GM21381 (cell line): ENCODE results near the gene SMAD7.

Source experiments
- ATAC-seq: cut with Tn5 transposase; IDR thresholded peaks from one replicate; pipeline ENCODE4 v1.9.1; 2021; ENCODE audit warnings: mild to moderate bottlenecking, moderate library complexity; ENCODE audit not compliant: unreplicated experiment

SMAD7 gene

GRCh38 chr18:48961547-48961946, 10.8 kb upstream of the SMAD7 start:
- ATAC-seq, result no peak

GRCh38 chr18:48959921-48960920, 9.5 kb upstream of the SMAD7 start:
- no peak for ATAC-seq

GRCh38 chr18:48959551-48959920, 8.8 kb upstream of the SMAD7 start:
- no peak for ATAC-seq

DNA sequence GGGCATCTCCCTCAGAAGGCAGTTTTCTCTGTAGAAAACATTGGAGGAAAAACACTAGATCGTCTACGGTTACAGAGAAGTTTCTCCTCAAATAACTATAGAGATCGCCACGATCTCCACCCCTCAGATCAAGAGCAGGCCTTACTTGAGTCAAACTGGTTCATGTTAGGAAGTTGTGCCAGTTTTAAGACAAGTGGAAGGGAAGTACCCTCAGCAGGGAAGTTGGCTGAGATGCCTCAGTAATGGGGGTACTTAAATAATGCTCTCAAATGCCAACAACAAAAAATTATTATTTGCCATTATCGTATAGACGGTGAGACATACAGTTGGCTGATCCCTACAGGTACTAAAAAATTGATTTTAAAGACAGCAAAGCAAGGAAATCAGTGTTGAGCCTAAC, 8.2 kb upstream of the SMAD7 start:
- ATAC-seq, result no peak

DNA sequence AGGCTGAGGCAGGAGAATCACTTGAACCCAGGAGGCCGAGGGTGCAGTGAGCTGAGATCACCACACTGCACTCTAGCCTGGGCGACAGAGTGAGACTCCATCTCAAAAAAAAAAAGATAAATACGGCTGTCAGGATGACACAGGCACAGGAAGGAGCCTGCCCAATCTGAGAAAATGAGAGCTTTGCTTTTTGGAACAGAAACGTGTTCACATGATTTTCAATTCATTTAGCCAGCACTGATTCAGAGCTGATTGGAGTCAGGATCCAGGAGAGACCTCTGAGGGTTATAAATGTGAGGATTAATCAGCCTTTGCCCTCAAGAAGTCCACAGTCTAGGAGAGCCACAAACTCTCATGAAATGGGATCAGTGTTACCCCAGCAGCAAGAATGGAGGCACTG, 6.9 kb upstream of the SMAD7 start:
- ATAC-seq, result no peak

- no peak for ATAC-seq
Observed at GRCh38 chr18:48957136-48957535, 6.4 kb upstream of the SMAD7 start.

DNA sequence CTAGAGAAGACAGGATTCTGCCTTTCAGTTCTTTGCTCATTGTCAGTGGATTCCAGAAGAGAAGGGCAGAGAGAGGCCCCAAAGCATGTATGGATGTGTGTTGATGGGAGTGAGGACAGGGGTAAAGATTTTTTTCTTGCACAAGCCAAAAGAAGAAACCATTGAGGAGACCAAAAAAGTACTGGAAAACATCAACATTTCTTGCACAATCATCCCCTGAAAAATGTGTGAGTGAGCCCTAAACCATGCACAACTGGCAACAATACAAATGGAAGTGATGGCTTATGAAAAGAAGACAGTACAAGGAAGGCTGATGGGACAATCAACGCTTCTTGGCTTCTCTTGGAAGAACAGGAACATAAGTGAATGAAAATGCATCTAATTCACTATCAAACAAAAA, 5.6 kb upstream of the SMAD7 start:
- ATAC-seq, result no peak

GRCh38 chr18:48955830-48956261, 5.1 kb upstream of the SMAD7 start:
- no peak for ATAC-seq

DNA sequence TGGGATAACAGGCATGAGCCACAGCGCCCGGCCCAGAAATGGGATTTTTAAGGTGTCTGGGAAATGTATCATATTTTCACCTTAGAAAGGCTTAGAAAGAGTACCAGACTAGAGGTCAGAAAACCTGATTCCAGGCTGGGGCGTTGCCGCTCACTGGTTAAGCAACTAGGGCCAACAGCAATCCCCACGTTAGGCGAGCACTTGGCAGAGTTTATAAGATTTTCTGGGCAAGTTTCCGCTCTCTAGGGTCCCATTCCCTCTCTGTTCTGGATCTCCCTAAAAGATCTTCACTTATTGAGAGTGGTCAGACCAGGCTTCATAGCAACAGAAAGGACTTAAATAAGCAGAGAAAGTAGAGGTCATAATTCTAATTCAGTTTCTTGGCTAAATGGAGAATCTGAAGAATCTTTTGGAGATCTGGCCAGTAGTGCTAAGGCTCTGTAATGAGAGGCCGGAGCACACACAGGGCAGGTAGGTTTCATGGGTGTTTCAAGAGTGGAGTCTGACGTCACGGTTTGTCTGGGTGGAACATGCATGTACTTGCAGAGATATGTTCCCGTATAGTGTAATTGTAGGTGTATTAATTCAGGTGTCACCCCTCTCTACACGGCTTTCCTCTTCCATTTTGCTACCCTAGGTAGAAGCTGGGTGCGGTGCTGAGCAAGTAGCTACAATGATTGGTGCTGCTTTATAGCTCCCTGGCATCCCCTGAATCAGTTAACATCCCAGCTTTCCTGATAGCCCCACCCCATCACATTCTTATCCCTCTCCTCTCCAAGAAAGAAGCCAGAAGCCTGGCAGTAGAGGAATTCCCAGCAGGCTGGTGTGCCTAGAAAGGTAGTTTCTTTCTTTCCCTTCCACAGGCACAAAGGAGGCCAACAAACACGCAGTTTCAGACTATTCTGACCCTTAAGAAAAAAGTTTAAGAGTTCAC, 4.4 kb upstream of the SMAD7 start:
- ATAC-seq, result no peak

GRCh38 chr18:48953104-48953706, 2.4 kb upstream of the SMAD7 start:
- no peak for ATAC-seq

DNA sequence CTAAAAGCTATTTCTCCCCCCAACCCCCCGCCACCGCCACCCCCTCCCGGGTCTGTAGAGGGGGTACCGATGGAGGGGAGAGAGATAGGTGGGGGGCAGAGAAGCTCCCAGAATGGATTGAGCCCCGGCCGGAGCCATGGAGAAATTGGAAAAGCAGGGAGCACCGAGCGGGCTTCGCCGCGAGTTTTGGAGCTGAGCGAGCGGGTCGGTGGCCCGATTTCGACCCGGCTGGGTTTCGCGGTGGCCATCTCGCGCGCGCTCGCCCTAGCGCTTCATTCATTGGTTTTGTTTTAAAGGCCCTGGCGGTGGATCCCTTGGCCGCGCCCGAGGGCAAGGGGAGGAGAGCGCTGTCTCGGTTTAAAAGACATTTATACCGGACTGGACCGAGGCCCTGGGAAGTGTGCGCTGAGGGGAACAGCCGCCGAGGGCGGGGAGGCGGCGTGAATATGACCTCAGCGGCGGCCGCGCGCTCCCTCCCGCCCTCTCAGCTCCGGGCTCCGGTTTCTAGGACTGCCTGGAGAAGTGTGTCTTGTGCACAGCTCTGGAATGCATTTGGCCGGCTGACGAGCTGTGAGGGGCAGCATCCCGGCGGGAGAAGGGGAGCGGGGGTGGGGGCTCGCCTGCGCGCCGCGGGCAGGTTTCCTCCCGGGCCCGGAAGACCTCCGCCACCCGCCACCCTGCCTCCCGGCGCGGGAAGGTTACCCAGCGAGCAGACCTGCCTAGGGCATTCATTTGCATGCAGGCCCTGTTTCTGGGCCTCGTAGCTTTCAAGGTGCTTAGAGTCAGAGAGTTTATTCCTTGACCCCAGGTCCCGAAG, 1.7 kb upstream of the SMAD7 start:
- peak; percentile 25 for ATAC-seq

DNA sequence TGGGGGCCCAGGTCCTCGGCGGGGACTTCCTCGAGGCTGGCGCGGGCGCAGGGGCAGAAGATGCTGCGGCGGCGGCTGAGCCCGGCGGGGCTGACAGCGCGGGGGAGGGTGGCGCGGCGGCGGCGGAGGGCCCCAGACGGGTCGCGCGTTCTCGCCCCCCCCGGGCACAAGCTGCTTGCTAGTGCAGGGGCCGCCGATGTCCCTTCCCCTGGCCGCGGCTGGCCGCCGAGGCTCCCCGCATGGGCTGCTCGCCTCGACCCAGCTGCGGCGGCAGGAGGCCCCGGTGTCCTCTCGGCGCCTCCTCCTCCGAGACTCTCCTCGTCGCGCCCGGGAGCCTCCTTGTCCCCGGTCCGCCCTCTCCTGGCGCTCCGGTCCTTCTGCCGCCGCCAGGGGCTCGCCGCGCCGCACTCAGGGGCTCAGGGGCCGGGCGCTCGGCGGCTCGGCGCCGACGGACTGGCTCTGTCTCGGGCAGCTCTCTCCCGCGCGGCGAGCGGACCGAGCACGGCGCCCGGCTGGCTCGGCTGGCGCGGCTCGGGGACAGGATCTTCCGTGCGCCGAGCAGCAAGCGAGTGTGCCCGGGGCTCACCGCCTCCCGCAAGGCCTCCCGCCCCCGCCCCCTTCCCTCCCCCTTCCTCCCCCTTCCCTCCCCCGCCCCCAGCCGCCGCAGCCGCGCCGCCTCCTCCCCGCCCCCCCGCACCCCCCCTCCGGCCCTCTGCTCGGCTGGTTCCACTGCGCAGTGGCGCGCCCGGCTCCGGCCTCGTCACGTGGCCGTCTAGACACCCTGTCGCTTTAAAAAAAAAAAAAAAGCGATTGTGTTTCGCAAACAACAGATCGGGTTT, 902 bp upstream of the SMAD7 start:
- peak; percentile 39 for ATAC-seq

DNA sequence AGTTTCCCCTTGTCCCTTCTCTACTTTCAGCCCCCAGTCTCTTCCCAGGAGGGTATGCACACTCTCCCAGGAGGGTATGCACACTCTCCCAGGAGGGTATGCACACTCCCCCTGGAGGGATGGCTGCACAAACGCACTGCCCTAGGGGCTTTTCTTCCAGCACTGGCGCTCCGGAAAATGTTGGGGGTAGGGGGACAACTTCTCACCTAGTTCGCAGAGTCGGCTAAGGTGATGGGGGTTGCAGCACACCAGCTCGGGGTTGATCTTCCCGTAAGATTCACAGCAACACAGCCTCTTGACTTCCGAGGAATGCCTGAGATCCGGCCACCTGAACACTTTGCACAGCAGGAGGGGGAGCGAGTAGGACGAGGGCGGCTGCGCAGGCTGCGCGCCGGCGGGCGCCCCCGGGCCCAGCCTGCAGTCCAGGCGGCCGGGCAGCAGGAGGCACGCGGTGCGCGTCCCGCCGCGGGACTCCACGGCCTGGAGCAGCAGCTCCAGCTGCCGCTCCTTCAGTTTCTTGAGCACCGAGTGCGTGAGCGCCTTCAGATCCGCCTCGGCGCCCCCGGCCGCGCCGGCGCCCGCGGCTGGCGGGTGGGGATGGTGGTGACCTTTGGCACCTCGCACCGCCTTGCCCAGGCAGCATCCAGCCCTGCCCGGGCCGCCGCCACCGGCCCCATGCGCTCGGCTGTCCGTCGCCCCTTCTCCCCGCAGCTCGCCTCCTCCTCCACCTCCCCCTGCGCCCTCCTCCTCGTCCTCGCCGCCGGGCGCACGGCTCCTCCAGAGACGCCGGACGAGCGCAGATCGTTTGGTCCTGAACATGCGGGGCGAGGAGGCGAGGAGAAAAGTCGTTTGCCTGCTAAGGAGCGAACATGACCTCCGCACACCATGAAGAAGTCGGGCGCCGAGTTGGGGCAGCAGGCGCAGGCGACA, 894 bp downstream of the SMAD7 start:
- no peak for ATAC-seq

DNA sequence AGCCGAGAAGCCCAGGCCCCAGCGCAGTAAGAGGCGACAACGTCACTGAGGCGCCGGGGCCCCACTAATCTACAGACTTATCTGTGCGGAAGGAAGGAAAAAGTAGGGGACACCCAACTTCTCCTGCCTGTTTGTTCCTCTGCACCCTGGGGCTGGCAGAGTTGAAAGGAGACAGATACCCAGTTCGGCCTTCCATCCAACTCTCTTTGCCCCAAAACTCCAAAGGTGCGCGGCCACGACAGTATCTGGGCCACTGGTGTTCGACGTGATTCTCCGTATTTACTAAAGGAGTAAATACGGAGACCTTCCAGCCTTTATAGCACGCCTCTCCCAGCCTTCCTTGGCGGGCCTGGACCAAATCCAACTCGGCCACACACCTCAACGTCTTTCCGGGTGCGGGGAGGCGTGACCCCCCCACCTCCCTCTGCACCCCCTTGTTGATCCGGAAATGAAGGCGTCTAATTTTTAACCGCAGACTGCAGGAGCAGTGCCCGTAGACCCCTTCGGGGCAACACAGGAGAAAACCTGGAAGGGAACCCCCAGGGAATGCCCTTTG, 1.6 kb downstream of the SMAD7 start:
- ATAC-seq, result no peak

GRCh38 chr18:48948112-48949049, 2.4 kb downstream of the SMAD7 start:
- no peak for ATAC-seq

GRCh38 chr18:48947560-48947959, 3.2 kb downstream of the SMAD7 start:
- no peak for ATAC-seq

DNA sequence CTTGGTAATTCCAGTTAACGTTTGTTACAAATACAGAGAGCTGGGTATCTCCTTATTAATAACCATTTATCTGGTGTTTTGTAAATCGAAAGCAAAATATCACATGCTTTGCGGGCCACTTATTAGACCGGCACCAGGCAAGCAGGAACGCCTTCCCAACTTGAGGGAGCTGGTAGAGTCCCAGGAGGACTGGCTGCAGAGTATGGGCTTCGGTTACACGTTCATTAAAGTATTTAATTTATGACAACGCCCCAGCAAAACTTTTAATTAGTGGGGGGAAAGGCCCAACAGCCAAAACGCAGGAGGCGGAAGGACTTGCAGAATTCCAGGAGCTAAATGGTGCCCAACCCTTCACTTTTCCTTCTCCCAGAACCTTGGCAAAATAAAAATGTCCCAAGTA, 3.7 kb downstream of the SMAD7 start:
- ATAC-seq, result no peak
